Stomach (tissue), 4 donors: Measurements from ENCODE around the gene UCHL1.

Experiments
- CTCF ChIP-seq, 7 experiments: fragments of 450-650 bp in 4 of 7; fragments of 200-600 bp in 3 of 7; sonication (generic) in 3 of 7; IDR thresholded peaks; one replicate each; pipeline ENCODE4 v1.5.1; 2016 to 2019; ENCODE audit warnings: antibody characterized with exemption in 7 of 7, control low read depth in 2 of 7, mild to moderate bottlenecking in 1 of 7
- POLR2A ChIP-seq, 4 donors: fragments of 450-650 bp; IDR thresholded peaks; one replicate each; pipeline ENCODE4 v1.6.1; 2016; ENCODE audit warnings: antibody characterized with exemption in 4 of 4, control low read depth in 2 of 4, mild to moderate bottlenecking in 1 of 4, moderate library complexity in 1 of 4
- POLR2AphosphoS5 ChIP-seq, 3 donors: sonication (generic); formaldehyde crosslinking; IDR thresholded peaks; one replicate each; pipeline ENCODE4 v1.6.1; 2016; ENCODE audit warnings: antibody characterized with exemption in 3 of 3

DNA sequence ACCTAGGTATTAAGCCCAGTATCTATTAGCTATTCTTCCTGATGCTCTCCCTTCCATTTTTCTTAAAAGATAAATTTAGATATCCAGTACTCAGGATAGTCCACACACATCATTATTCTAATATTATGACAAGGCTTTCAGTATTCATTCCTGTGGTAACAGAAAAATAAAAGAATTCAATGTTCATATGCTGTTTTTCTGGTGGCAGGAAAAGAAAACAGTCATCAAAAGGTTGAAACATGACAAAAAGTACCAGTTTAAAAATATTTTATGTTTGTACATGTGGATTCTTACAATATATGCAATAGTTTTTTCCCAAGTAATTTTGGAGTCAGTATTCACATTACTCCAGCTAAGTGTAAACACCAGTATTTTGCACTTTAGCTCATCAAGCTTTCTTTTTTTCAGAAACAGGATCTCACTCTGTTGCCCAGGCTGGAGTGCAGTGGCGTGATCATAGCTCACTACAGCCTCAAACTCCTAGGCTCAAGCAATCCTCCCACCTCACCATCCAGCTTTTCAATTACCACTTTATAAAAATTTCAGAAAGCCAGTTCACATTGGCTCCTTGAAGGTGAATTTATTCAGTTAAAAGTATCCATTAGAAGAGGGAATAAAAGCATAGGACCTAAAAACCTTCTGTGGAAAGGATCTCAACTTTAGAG is 44.6 kb upstream of the UCHL1 start:
- TF ChIP-seq CTCF (IDR thresholded peaks at IDR 0.05), result no peak
- TF ChIP-seq POLR2A (IDR thresholded peaks at IDR 0.05), result no peak
- TF ChIP-seq POLR2AphosphoS5 (IDR thresholded peaks at IDR 0.05), result no peak
